GM13976 (cell line): ENCODE data around the gene EEF2K.

Experiments used
- DNase-seq: peaks from one replicate; pipeline ENCODE4 v3.0.0; 2012; ENCODE audit warnings: low spot score
- CTCF ChIP-seq: IDR thresholded peaks from 2 replicates; pipeline ENCODE4 v1.5.1; 2012; ENCODE audit warnings: borderline replicate concordance, mild to moderate bottlenecking; ENCODE audit not compliant: insufficient read depth; ENCODE audit errors: extremely low read depth, missing control alignments, control extremely low read depth
- in situ Hi-C: fragments of 300-500 bp; cut with MboI; formaldehyde crosslinking; loops from one replicate; pipeline ENCODE4 v1.12.0; 2022; ENCODE audit warnings: low sequenced_read_pairs, mixed read lengths, inconsistent platforms; ENCODE audit not compliant: unreplicated experiment

Gene EEF2K

GRCh38 chr16:22314661-22315626, 108.9 kb downstream of the EEF2K start:
- in situ Hi-C loops, result no loop called here
- no peak for DNase-seq
- TF ChIP-seq CTCF, result no peak

- no peak for DNase-seq
- no peak for TF ChIP-seq CTCF
- in situ Hi-C loops, result no loop called here
These were observed 109.9 kb downstream of the EEF2K start for GRCh38 chr16:22315979-22316378.

GRCh38 chr16:22316411-22316811, 110.3 kb downstream of the EEF2K start:
- in situ Hi-C loops, result no loop called here
- no peak for DNase-seq
- no peak for TF ChIP-seq CTCF

- no peak for TF ChIP-seq CTCF
- in situ Hi-C loops, result no loop called here
- DNase-seq, result no peak
These were observed 111.0 kb downstream of the EEF2K start for GRCh38 chr16:22317001-22317530.

- no peak for TF ChIP-seq CTCF
- no peak for DNase-seq
- in situ Hi-C loops, result no loop called here
These were observed 111.5 kb downstream of the EEF2K start for GRCh38 chr16:22317625-22318024.

- DNase-seq, result peak; percentile 65
These were observed 112.7 kb downstream of the EEF2K start for GRCh38 chr16:22318690-22319358.

More at GRCh38 chr16:22318690-22319358, 112.7 kb downstream of the EEF2K start:
- TF ChIP-seq CTCF, result peak; percentile 71
- in situ Hi-C loops, result no loop called here
